WTC11 (cell line): ENCODE data around the gene RSKR. TPM values are rescaled to one million over a fixed set of nuclear protein-coding genes. Genes with fewer than 3 reads are reported as not detected.

ENCODE experiments used
- ATAC-seq: fragments of 200-7000 bp; cut with Tn5 transposase; 2 replicates; pipeline ENCODE4 v1.10.0; 2021; ENCODE audit warnings: mild to moderate bottlenecking, moderate library complexity
- CTCF ChIA-PET: fragments of 300-600 bp; sonication (Branson Sonifier 250); formaldehyde crosslinking; loops from one replicate; lab custom pipeline; 2021; ENCODE audit warnings: antibody characterized with exemption; lab: Charles Lee
- POLR2A ChIA-PET: fragments of 350-600 bp; sonication (Branson Sonifier 250); formaldehyde crosslinking; loops from one replicate; lab custom pipeline; 2021; ENCODE audit warnings: antibody characterized with exemption; lab: Charles Lee
- DNase-seq: peaks from one replicate; pipeline ENCODE4 v3.0.0; 2021; ENCODE audit warnings: low spot score
- H3K27ac Mint-ChIP-seq: 2 replicates; pipeline ENCODE4 v1.8.0; 2021; ENCODE audit warnings: mixed read lengths
- H3K27me3 Mint-ChIP-seq: 2 replicates; pipeline ENCODE4 v1.8.0; 2021; ENCODE audit warnings: low read depth, mild to moderate bottlenecking, moderate library complexity, mixed read lengths
- H3K36me3 Mint-ChIP-seq: 2 replicates; pipeline ENCODE4 v1.8.0; 2021; ENCODE audit warnings: mixed read lengths
- H3K4me1 Mint-ChIP-seq: 2 replicates; pipeline ENCODE4 v1.8.0; 2022; ENCODE audit warnings: mixed read lengths
- H3K4me3 Mint-ChIP-seq: 2 replicates; pipeline ENCODE4 v1.8.0; 2021; ENCODE audit warnings: mild to moderate bottlenecking, moderate library complexity, mixed read lengths
- H3K9me3 Mint-ChIP-seq: 2 replicates; pipeline ENCODE4 v1.8.0; 2021; ENCODE audit warnings: mixed read lengths
- ATF3 ChIP-seq: sonication (generic); formaldehyde crosslinking; conservative IDR thresholded peaks from 2 replicates; pipeline ENCODE4 v1.8.1; 2022; ENCODE audit warnings: mild to moderate bottlenecking, missing genetic modification reagents
- CTCF ChIP-seq: fragments of 200-600 bp; IDR thresholded peaks from 2 replicates; pipeline ENCODE4 v1.8.0; 2022; ENCODE audit warnings: antibody characterized with exemption
- E2F1 ChIP-seq: sonication (generic); formaldehyde crosslinking; IDR thresholded peaks from 2 replicates; pipeline ENCODE4 v1.8.0; 2022; ENCODE audit warnings: mild to moderate bottlenecking, missing genetic modification reagents
- ELF4 ChIP-seq: sonication (generic); formaldehyde crosslinking; IDR thresholded peaks from 2 replicates; pipeline ENCODE4 v1.8.1; 2022; ENCODE audit warnings: low read depth, mild to moderate bottlenecking, moderate library complexity, missing genetic modification reagents
- FOXP4 ChIP-seq: sonication (generic); formaldehyde crosslinking; IDR thresholded peaks from 2 replicates; pipeline ENCODE4 v1.8.0; 2022; ENCODE audit warnings: mild to moderate bottlenecking, missing genetic modification reagents
- JAZF1 ChIP-seq: fragments of 250-450 bp; sonication (Bioruptor Pico); IDR thresholded peaks from 2 replicates; pipeline ENCODE4 v1.9.0; 2021; ENCODE audit warnings: moderate library complexity, mild to moderate bottlenecking, inconsistent platforms
- JUN ChIP-seq: sonication (generic); formaldehyde crosslinking; IDR thresholded peaks from 2 replicates; pipeline ENCODE4 v1.8.0; 2023; ENCODE audit warnings: mild to moderate bottlenecking, missing genetic modification reagents
- KAT7 ChIP-seq: sonication (generic); formaldehyde crosslinking; IDR thresholded peaks from 2 replicates; pipeline ENCODE4 v1.8.1; 2023; ENCODE audit warnings: missing genetic modification reagents, mild to moderate bottlenecking, borderline replicate concordance
- MYBL2 ChIP-seq: sonication (generic); formaldehyde crosslinking; IDR thresholded peaks from 2 replicates; pipeline ENCODE4 v1.8.1; 2023; ENCODE audit warnings: mild to moderate bottlenecking, moderate library complexity, missing genetic modification reagents
- NFATC4 ChIP-seq: fragments of 250-450 bp; sonication (Bioruptor Pico); IDR thresholded peaks from 2 replicates; pipeline ENCODE4 v1.9.0; 2021; ENCODE audit warnings: mild to moderate bottlenecking
- NFE2L1 ChIP-seq: sonication (generic); formaldehyde crosslinking; IDR thresholded peaks from 2 replicates; pipeline ENCODE4 v1.8.1; 2023; ENCODE audit warnings: missing genetic modification reagents
- NR2C2 ChIP-seq: sonication (generic); formaldehyde crosslinking; IDR thresholded peaks from 2 replicates; pipeline ENCODE4 v1.8.0; 2022; ENCODE audit warnings: mild to moderate bottlenecking, missing genetic modification reagents
- RELA ChIP-seq: sonication (generic); formaldehyde crosslinking; IDR thresholded peaks from 2 replicates; pipeline ENCODE4 v1.8.1; 2022; ENCODE audit warnings: missing genetic modification reagents, mild to moderate bottlenecking, borderline replicate concordance
- STAT6 ChIP-seq: sonication (generic); formaldehyde crosslinking; conservative IDR thresholded peaks from 2 replicates; pipeline ENCODE4 v1.8.1; 2023; ENCODE audit warnings: mild to moderate bottlenecking, low read depth, missing genetic modification reagents, moderate library complexity
- USF1 ChIP-seq: sonication (generic); formaldehyde crosslinking; IDR thresholded peaks from 2 replicates; pipeline ENCODE4 v1.8.0; 2022; ENCODE audit warnings: mild to moderate bottlenecking, missing genetic modification reagents
- ZBTB21 ChIP-seq: sonication (generic); formaldehyde crosslinking; IDR thresholded peaks from 2 replicates; pipeline ENCODE4 v1.8.1; 2023; ENCODE audit warnings: mild to moderate bottlenecking, missing genetic modification reagents, borderline replicate concordance
- ZNF219 ChIP-seq: sonication (generic); formaldehyde crosslinking; IDR thresholded peaks from 2 replicates; pipeline ENCODE4 v1.8.0; 2023; ENCODE audit warnings: missing genetic modification reagents, mild to moderate bottlenecking, borderline replicate concordance
- ZNF281 ChIP-seq: sonication (generic); formaldehyde crosslinking; IDR thresholded peaks from 2 replicates; pipeline ENCODE4 v1.8.0; 2023; ENCODE audit warnings: mild to moderate bottlenecking, missing genetic modification reagents
- ZNF671 ChIP-seq: fragments of 250-450 bp; sonication (Bioruptor Pico); IDR thresholded peaks from 2 replicates; pipeline ENCODE4 v1.8.0; 2021; ENCODE audit warnings: mild to moderate bottlenecking
- total RNA-seq: library from RNA; stranded (reverse); gene quantifications from 3 replicates; pipeline ENCODE4 v1.2.3, GENCODE V29; 2021

Gene RSKR
- total RNA-seq, 1 experiment from 2014 or later = 28.0 TPM

GRCh38 chr17:28575126-28575795 lies 38.7 kb downstream of the RSKR start:
- DNase-seq = no peak
- peaks cover 21% of the 10 kb centered on the region for H3K4me1 Mint-ChIP-seq
- TF ChIP-seq NFE2L1 = no peak
- no peak for TF ChIP-seq STAT6 (CRISPR knock-in tag)
- TF ChIP-seq MYBL2 (CRISPR knock-in tag) = no peak
- no peak for TF ChIP-seq KAT7
- TF ChIP-seq NFATC4 (CRISPR knock-in tag) = no peak
- TF ChIP-seq ZNF219 = no peak
- TF ChIP-seq NR2C2 = no peak
- TF ChIP-seq JUN (CRISPR knock-in tag) = no peak
- no peak for TF ChIP-seq ATF3 (CRISPR knock-in tag)
- TF ChIP-seq, all 79 proteins: peak for 0
- H3K9me3 Mint-ChIP-seq = no peaks in the 10 kb centered on the region
- H3K27ac Mint-ChIP-seq = no peak overlapping the region
- ATAC-seq = no peak
- CTCF ChIA-PET = interaction anchor here (0.8 to 3.6 kb wide), 4 partner anchors 9 to 76 kb away, joined by 3 to 26 read pairs (median 12); partner anchors contain the start of gene BLTP2
- POLR2A ChIA-PET = interaction anchor here (0.7 kb wide), 1 partner anchor 152 kb away, joined by 3 read pairs; no protein-coding TSS in a partner anchor
- H3K4me3 Mint-ChIP-seq = no peak overlapping the region
- H3K36me3 Mint-ChIP-seq = peaks cover 37% of the 10 kb centered on the region
- H3K27me3 Mint-ChIP-seq = peaks cover 3% of the 10 kb centered on the region; the same call in 1 of the 2 replicates

GRCh38 chr17:28574526-28574925 lies 39.5 kb downstream of the RSKR start:
- no peaks in the 10 kb centered on the region for H3K9me3 Mint-ChIP-seq
- no peak for ATAC-seq
- no peak overlapping the region for H3K4me3 Mint-ChIP-seq
- peaks cover 3% of the 10 kb centered on the region; the same call in 1 of the 2 replicates for H3K27me3 Mint-ChIP-seq
- ChIA-PET POLR2A (no interaction called here), CTCF (interaction anchor here (2.4 to 3.6 kb wide), 2 partner anchors 28 to 76 kb away, joined by 6 to 26 read pairs; no protein-coding TSS in a partner anchor)
- peaks cover 32% of the 10 kb centered on the region for H3K36me3 Mint-ChIP-seq
- H3K27ac Mint-ChIP-seq = no peak overlapping the region
- H3K4me1 Mint-ChIP-seq = peaks cover 27% of the 10 kb centered on the region
- no peak for DNase-seq
- TF ChIP-seq JUN (CRISPR knock-in tag) (no peak), USF1 (CRISPR knock-in tag) (no peak), E2F1 (CRISPR knock-in tag) (no peak), CTCF (no peak), RELA (no peak), ATF3 (CRISPR knock-in tag) (no peak), FOXP4 (CRISPR knock-in tag) (no peak), STAT6 (CRISPR knock-in tag) (no peak), ELF4 (CRISPR knock-in tag) (no peak), ZNF671 (no peak), JAZF1 (CRISPR knock-in tag) (no peak), ZBTB21 (CRISPR knock-in tag) (no peak), ZNF281 (no peak)
